ENCODE measurements around the gene COL6A5. TPM values are rescaled to one million over a fixed set of nuclear protein-coding genes. Genes with fewer than 3 reads are reported as not detected.

The COL6A5 gene
- total RNA-seq, 1 experiment from 2014 or later = 0.04 TPM

- Histone ChIP-seq H3K4me1 (ENCODE audit: insufficient read depth, low read length) (no peaks in the 10 kb centered on the region), H3K18ac (ENCODE audit: insufficient read length, low read depth, low read length) (no peak overlapping the region), H4K20me1 (ENCODE audit: control insufficient read depth, insufficient read depth, insufficient read length) (no peaks in the 10 kb centered on the region), H2AK5ac (ENCODE audit: insufficient read length, low read length) (no peak overlapping the region), H3K56ac (ENCODE audit: insufficient read length, low read depth, low read length) (no peak overlapping the region), H3T11ph (ENCODE audit: low read length) (no peak overlapping the region), H3K79me2 (ENCODE audit: insufficient read depth, low read length) (no peaks in the 10 kb centered on the region), H2BK12ac (ENCODE audit: insufficient read length, low read depth, low read length) (no peak overlapping the region), H3K27me3 (ENCODE audit: insufficient read depth, low read length) (no peaks in the 10 kb centered on the region), H2BK5ac (ENCODE audit: insufficient read length, low read length) (no peak overlapping the region), H4K8ac (replicated peaks; ENCODE audit: insufficient read length, low read depth, low read length) (no peak overlapping the region), H4K91ac (ENCODE audit: insufficient read length, low read depth, low read length) (no peak overlapping the region), H3K79me1 (ENCODE audit: insufficient read depth, low read depth, low read length, poor library complexity, severe bottlenecking) (no peaks in the 10 kb centered on the region), H2AFZ (ENCODE audit: low read length) (no peak overlapping the region), H4K5ac (ENCODE audit: insufficient read length, low read depth, low read length) (no peak overlapping the region), H3K23ac (ENCODE audit: insufficient read length, low read depth, low read length) (no peak overlapping the region), H2BK120ac (ENCODE audit: low read depth, low read length, poor library complexity, severe bottlenecking) (no peak overlapping the region), H3K9ac (ENCODE audit: extremely low read depth, insufficient read length, low read length) (no peak overlapping the region), H3K14ac (ENCODE audit: insufficient read depth, low read length) (no peak overlapping the region), H3K4ac (ENCODE audit: low read depth, low read length) (no peak overlapping the region), H2BK15ac (ENCODE audit: low read depth, low read length) (no peak overlapping the region), H3K27ac (ENCODE audit: insufficient read length, low read depth, low read length) (no peak overlapping the region), H3K4me2 (ENCODE audit: insufficient read depth, insufficient read length, low read length) (no peak overlapping the region), H3K9me3 (ENCODE audit: control insufficient read depth, low read depth, low read length) (no peaks in the 10 kb centered on the region), H3K23me2 (ENCODE audit: insufficient read length, low read depth, low read length, poor library complexity, severe bottlenecking) (no peaks in the 10 kb centered on the region), H2BK20ac (ENCODE audit: low read depth, low read length, poor library complexity, severe bottlenecking) (no peak overlapping the region)
- no peaks in the 10 kb centered on the region for H3K9me3 Mint-ChIP-seq
- H3K36me3 Mint-ChIP-seq (ENCODE audit: insufficient read depth in 1 of 3, low read depth in 3 of 3) = no peaks in the 10 kb centered on the region
- no peak overlapping the region; a peak in 1 of 7 replicates for H3K27ac Mint-ChIP-seq
- no peaks in the 10 kb centered on the region for H3K27me3 Mint-ChIP-seq (ENCODE audit: low read depth)
- H3K4me3 Mint-ChIP-seq = no peak overlapping the region
- no peak for DNase-seq
- no peaks in the 10 kb centered on the region for H3K4me1 Mint-ChIP-seq
- TF ChIP-seq, protein P1, sequence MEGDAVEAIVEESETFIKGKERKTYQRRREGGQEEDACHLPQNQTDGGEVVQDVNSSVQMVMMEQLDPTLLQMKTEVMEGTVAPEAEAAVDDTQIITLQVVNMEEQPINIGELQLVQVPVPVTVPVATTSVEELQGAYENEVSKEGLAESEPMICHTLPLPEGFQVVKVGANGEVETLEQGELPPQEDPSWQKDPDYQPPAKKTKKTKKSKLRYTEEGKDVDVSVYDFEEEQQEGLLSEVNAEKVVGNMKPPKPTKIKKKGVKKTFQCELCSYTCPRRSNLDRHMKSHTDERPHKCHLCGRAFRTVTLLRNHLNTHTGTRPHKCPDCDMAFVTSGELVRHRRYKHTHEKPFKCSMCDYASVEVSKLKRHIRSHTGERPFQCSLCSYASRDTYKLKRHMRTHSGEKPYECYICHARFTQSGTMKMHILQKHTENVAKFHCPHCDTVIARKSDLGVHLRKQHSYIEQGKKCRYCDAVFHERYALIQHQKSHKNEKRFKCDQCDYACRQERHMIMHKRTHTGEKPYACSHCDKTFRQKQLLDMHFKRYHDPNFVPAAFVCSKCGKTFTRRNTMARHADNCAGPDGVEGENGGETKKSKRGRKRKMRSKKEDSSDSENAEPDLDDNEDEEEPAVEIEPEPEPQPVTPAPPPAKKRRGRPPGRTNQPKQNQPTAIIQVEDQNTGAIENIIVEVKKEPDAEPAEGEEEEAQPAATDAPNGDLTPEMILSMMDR (conservative IDR thresholded peaks at IDR 0.05) = no peak
Measured at GRCh38 chr3:130380398-130380797, 34.9 kb downstream of the COL6A5 start.
